22Rv1 (cell line): ENCODE results near the gene LYPD4.

Source experiments
- CTCF ChIP-seq: fragments of 450-650 bp; IDR thresholded peaks from 2 replicates; pipeline ENCODE4 v1.5.1; 2017; ENCODE audit warnings: mild to moderate bottlenecking
- ZFX ChIP-seq: fragments of 450-650 bp; IDR thresholded peaks from 2 replicates; pipeline ENCODE4 v1.6.1; 2017; ENCODE audit warnings: antibody characterized with exemption, borderline replicate concordance

GRCh38 chr19:41868120-41868988 lies 23.9 kb upstream of the LYPD4 start:
- TF ChIP-seq CTCF = no peak
- TF ChIP-seq ZFX = no peak
